K562 treated with DMSO at 1 percent for 4 hours (cell line): Measurements from ENCODE around the gene TUBA1A. TPM values are rescaled to one million over a fixed set of nuclear protein-coding genes. Genes with fewer than 3 reads are reported as not detected.

Source experiments
- total RNA-seq: library from RNA; unstranded; fragments of 300-600 nt; gene quantifications from 2 replicates; pipeline ENCODE4 v1.2.3, GENCODE V29; 2022; ENCODE audit not compliant: insufficient read depth

Gene TUBA1A
- total RNA-seq, result 27.3 and 34.8 TPM in 2 replicates

GRCh38 chr12:49188916-49189367 is at the start of gene TUBA1A:
Gene TUBA1A, minus strand, starts transcription at chr12:49189080. Its CDS starts 101 bp downstream, at chr12:49188979.

Other genes starting within 250 kb of the TUBA1A start
- gene ARF3, start 231.6 kb downstream of the TUBA1A start, total RNA-seq, result 50.5 and 56.3 TPM in 2 replicates
- 0.31 TPM in 1 of 2 replicates, not detected in the other for gene WNT10B, start 217.3 kb downstream of the TUBA1A start, total RNA-seq
- gene WNT1, start 210.8 kb downstream of the TUBA1A start, total RNA-seq, result not detected in 2 replicates
- gene DDN, start 189.7 kb downstream of the TUBA1A start, total RNA-seq, result 0.73 and 1.4 TPM in 2 replicates
- 60.7 and 65.8 TPM in 2 replicates for gene PRKAG1, start 170.3 kb downstream of the TUBA1A start, total RNA-seq
- 31.9 and 41.7 TPM in 2 replicates for gene KMT2D, start 128.3 kb downstream of the TUBA1A start, total RNA-seq
- 14.1 and 17.7 TPM in 2 replicates for gene RHEBL1, start 119.1 kb downstream of the TUBA1A start, total RNA-seq
- gene DHH, start 94.3 kb downstream of the TUBA1A start, total RNA-seq, result 3.8 and 4.5 TPM in 2 replicates
- gene LMBR1L, start 78.2 kb downstream of the TUBA1A start, total RNA-seq, result 23.6 and 30.6 TPM in 2 replicates
- gene TUBA1B, start 57.7 kb downstream of the TUBA1A start, total RNA-seq, result 2,409 and 2,413 TPM in 2 replicates
- gene TUBA1C, start 76.0 kb upstream of the TUBA1A start, total RNA-seq, result 705 and 867 TPM in 2 replicates
- 1.4 and 3.5 TPM in 2 replicates for gene PRPH, start 106.1 kb upstream of the TUBA1A start, total RNA-seq
- 44.7 and 69.4 TPM in 2 replicates for gene TROAP, start 134.2 kb upstream of the TUBA1A start, total RNA-seq
- gene C1QL4, start 148.1 kb upstream of the TUBA1A start, total RNA-seq, result 1.7 and 2.1 TPM in 2 replicates
- gene DNAJC22, start 157.8 kb upstream of the TUBA1A start, total RNA-seq, result 0.35 TPM in 1 of 2 replicates, not detected in the other
- gene SPATS2, start 178.4 kb upstream of the TUBA1A start, total RNA-seq, result 12.8 and 13.6 TPM in 2 replicates